Measurements from ENCODE around the gene LRCH1.
"Not testable (repeated sequence)": the region's sequence is repeated elsewhere in the genome, so short reads cannot be mapped to it uniquely, and the experiment has no call there.

The LRCH1 gene

GRCh38 chr13:46515803-46516202, 37.2 kb upstream of the LRCH1 start:
- no peak overlapping the region for H3K9ac ChIP-seq
- no peak overlapping the region for H3K4me2 ChIP-seq
- no peaks in the 10 kb centered on the region for H3K4me1 ChIP-seq (ENCODE audit: low read depth, poor library complexity, severe bottlenecking)
- no peaks in the 10 kb centered on the region for H3K79me2 ChIP-seq (ENCODE audit: insufficient read depth, low read depth)
- no peaks in the 10 kb centered on the region for H4K20me1 ChIP-seq (ENCODE audit: insufficient read depth)
- H3K27ac ChIP-seq: no peak overlapping the region
- H3K36me3 ChIP-seq (ENCODE audit: insufficient read depth): no peaks in the 10 kb centered on the region
- no peak overlapping the region for H3K4me3 ChIP-seq (IDR thresholded peaks at IDR 0.05; ENCODE audit: insufficient read depth, low read depth, low read length)
- no peak overlapping the region for H2AFZ ChIP-seq (ENCODE audit: low read depth)
- no peak for TF ChIP-seq CTCF (conservative IDR thresholded peaks at IDR 0.05; ENCODE audit: low read depth, low read length)
- no peaks in the 10 kb centered on the region for H3K27me3 ChIP-seq (ENCODE audit: insufficient read depth, low read depth)

- Histone ChIP-seq H3K4me3 (IDR thresholded peaks at IDR 0.05; ENCODE audit: insufficient read depth, low read depth, low read length) (no peak overlapping the region), H3K4me1 (ENCODE audit: low read depth, poor library complexity, severe bottlenecking) (no peaks in the 10 kb centered on the region), H2AFZ (ENCODE audit: low read depth) (no peak overlapping the region), H3K79me2 (ENCODE audit: insufficient read depth, low read depth) (no peaks in the 10 kb centered on the region), H3K9ac (no peak overlapping the region), H3K36me3 (ENCODE audit: insufficient read depth) (no peaks in the 10 kb centered on the region), H3K4me2 (no peak overlapping the region), H3K27me3 (ENCODE audit: insufficient read depth, low read depth) (no peaks in the 10 kb centered on the region), H4K20me1 (ENCODE audit: insufficient read depth) (no peaks in the 10 kb centered on the region), H3K27ac (no peak overlapping the region)
- TF ChIP-seq CTCF (conservative IDR thresholded peaks at IDR 0.05; ENCODE audit: low read depth, low read length): no peak
Measured at GRCh38 chr13:46516599-46517338, 36.2 kb upstream of the LRCH1 start.

DNA sequence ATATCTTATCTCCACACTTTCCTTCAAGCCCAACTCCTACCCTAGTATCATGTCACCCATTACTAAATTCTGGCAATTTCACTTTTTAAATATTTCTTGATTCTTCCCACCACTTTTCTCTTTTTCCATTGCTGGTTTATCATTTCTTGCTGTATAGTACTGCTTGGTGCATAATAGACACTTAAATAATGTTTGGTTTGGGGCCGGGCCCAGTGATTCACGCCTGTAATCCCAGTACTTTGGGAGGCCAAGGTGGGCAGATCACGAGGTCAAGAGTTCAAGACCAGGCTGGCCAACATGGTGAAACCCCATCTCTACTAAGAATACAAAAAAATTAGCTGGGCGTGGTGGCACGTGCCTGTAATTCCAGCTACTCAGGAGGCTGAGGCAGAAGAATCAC, 35.2 kb upstream of the LRCH1 start:
- H3K27ac ChIP-seq; H4K20me1 ChIP-seq (ENCODE audit: insufficient read depth); H3K79me2 ChIP-seq (ENCODE audit: insufficient read depth, low read depth); H3K36me3 ChIP-seq (ENCODE audit: insufficient read depth); H3K4me2 ChIP-seq; H3K27me3 ChIP-seq (ENCODE audit: insufficient read depth, low read depth); H3K9ac ChIP-seq; H3K4me3 ChIP-seq (IDR thresholded peaks at IDR 0.05; ENCODE audit: insufficient read depth, low read depth, low read length); H2AFZ ChIP-seq (ENCODE audit: low read depth); H3K4me1 ChIP-seq (ENCODE audit: low read depth, poor library complexity, severe bottlenecking): not testable (repeated sequence)

- H3K79me2 ChIP-seq (ENCODE audit: insufficient read depth, low read depth): no peaks in the 10 kb centered on the region
- no peak overlapping the region for H3K4me3 ChIP-seq (IDR thresholded peaks at IDR 0.05; ENCODE audit: insufficient read depth, low read depth, low read length)
- H2AFZ ChIP-seq (ENCODE audit: low read depth): no peak overlapping the region
- no peaks in the 10 kb centered on the region for H3K4me1 ChIP-seq (ENCODE audit: low read depth, poor library complexity, severe bottlenecking)
- H3K4me2 ChIP-seq: no peak overlapping the region
- H3K27me3 ChIP-seq (ENCODE audit: insufficient read depth, low read depth): no peaks in the 10 kb centered on the region
- H4K20me1 ChIP-seq (ENCODE audit: insufficient read depth): no peaks in the 10 kb centered on the region
- no peak for TF ChIP-seq CTCF (conservative IDR thresholded peaks at IDR 0.05; ENCODE audit: low read depth, low read length)
- H3K27ac ChIP-seq: no peak overlapping the region
- no peak overlapping the region for H3K9ac ChIP-seq
- H3K36me3 ChIP-seq (ENCODE audit: insufficient read depth): no peaks in the 10 kb centered on the region
Measured at GRCh38 chr13:46519182-46519581, 33.8 kb upstream of the LRCH1 start.

DNA sequence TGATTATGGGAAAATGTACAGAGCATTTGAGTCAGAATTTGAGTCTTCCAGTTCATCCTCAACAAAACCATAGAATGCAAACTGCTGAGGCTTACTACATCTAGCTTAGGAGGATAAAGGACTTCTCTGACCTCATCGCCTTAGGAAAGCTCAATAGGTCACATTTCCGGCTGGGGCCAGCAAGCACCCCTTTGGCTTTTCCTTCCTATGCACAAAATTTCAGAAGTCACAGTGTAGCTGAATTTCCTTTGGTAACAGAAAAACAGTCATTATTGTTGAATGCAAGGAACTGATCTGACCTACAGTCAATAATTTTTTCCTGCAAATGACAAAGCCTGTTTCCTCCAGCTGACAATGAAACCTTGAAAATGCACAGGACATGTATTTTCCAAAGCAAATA, 32.8 kb upstream of the LRCH1 start:
- Histone ChIP-seq H4K20me1 (ENCODE audit: insufficient read depth) (no peaks in the 10 kb centered on the region), H3K9ac (no peak overlapping the region), H3K36me3 (ENCODE audit: insufficient read depth) (no peaks in the 10 kb centered on the region), H2AFZ (ENCODE audit: low read depth) (no peak overlapping the region), H3K27me3 (ENCODE audit: insufficient read depth, low read depth) (no peaks in the 10 kb centered on the region), H3K4me2 (no peak overlapping the region), H3K4me3 (IDR thresholded peaks at IDR 0.05; ENCODE audit: insufficient read depth, low read depth, low read length) (no peak overlapping the region), H3K27ac (no peak overlapping the region), H3K79me2 (ENCODE audit: insufficient read depth, low read depth) (no peaks in the 10 kb centered on the region), H3K4me1 (ENCODE audit: low read depth, poor library complexity, severe bottlenecking) (no peaks in the 10 kb centered on the region)
- TF ChIP-seq CTCF (conservative IDR thresholded peaks at IDR 0.05; ENCODE audit: low read depth, low read length): no peak

Data from KMS-11 (cell line).